ENCODE results near the gene CARMIL1. TPM values are rescaled to one million over a fixed set of nuclear protein-coding genes. Genes with fewer than 3 reads are reported as not detected.

CARMIL1 gene
- total RNA-seq, 2 experiments from 2014 or later = 3.9 to 4.7 TPM

DNA sequence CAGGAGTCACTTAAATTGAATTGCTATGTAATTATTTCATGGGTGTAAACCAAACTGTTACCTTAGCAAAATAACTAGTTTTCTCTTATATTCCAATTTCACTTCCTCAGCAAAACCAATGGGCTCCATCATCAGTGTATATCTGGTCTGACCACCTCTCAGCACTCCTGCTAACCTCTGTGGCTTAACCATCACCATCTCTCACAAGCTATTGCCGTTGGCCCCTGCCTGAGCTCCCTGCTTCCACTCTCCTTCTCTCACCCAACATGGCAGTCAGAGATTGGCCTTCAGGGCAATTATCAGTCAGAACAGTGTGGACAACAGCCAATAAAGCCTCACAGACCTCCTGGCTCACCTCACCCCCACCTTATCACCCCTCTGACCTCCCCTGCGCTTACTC is 124.0 kb downstream of the CARMIL1 start:
- Histone ChIP-seq H3K36me3 (ENCODE audit: insufficient read depth, low read length) (no peaks in the 10 kb centered on the region), H3K9me3 (ENCODE audit: control insufficient read depth in 1 of 2, insufficient read depth in 1 of 2, low read length in 2 of 2) (no peaks in the 10 kb centered on the region), H3K4me3 (ENCODE audit: low read length) (no peak overlapping the region), H3K4me1 (ENCODE audit: insufficient read depth, low read length) (peaks cover 42% of the 10 kb centered on the region), H3K27ac (ENCODE audit: low read depth in 1 of 2, low read length in 2 of 2) (no peak overlapping the region), H3K27me3 (ENCODE audit: control insufficient read depth in 1 of 2, insufficient read depth in 2 of 2, low read length in 2 of 2) (no peaks in the 10 kb centered on the region)
- ChIA-PET POLR2A (interaction anchor here (1.5 to 4.6 kb wide), 3 partner anchors 10 to 85 kb away, joined by 3 to 66 read pairs (median 5); no protein-coding TSS in a partner anchor), CTCF (no interaction called here)
- intact Hi-C loops (cut with DNase I, micrococcal nuclease) = no loop called here
- no peaks in the 10 kb centered on the region for H3K9me3 Mint-ChIP-seq
- H3K4me1 Mint-ChIP-seq (ENCODE audit: low read depth) = no peaks in the 10 kb centered on the region
- no peak for TF ChIP-seq CTCF (IDR thresholded peaks at IDR 0.05)
- DNase-seq (no peak), ATAC-seq (ENCODE audit: poor library complexity) (no peak)
- H3K27ac Mint-ChIP-seq = no peak overlapping the region
- H3K4me3 Mint-ChIP-seq = no peak overlapping the region
- H3K36me3 Mint-ChIP-seq (ENCODE audit: low read depth) = no peaks in the 10 kb centered on the region
- H3K27me3 Mint-ChIP-seq = no peaks in the 10 kb centered on the region

- Histone ChIP-seq H3K36me3 (ENCODE audit: insufficient read depth, low read length) (no peaks in the 10 kb centered on the region), H3K9me3 (ENCODE audit: control insufficient read depth in 1 of 2, insufficient read depth in 1 of 2, low read length in 2 of 2) (no peaks in the 10 kb centered on the region), H3K4me1 (ENCODE audit: insufficient read depth, low read length) (peaks cover 43% of the 10 kb centered on the region), H3K27ac (ENCODE audit: low read depth in 1 of 2, low read length in 2 of 2) (peak overlapping the region; percentile 70 to 72), H3K4me3 (ENCODE audit: low read length) (peak overlapping the region; percentile 50), H3K27me3 (ENCODE audit: control insufficient read depth in 1 of 2, insufficient read depth in 2 of 2, low read length in 2 of 2) (no peaks in the 10 kb centered on the region)
- H3K36me3 Mint-ChIP-seq (ENCODE audit: low read depth) = no peaks in the 10 kb centered on the region
- H3K4me1 Mint-ChIP-seq (ENCODE audit: low read depth) = no peaks in the 10 kb centered on the region
- intact Hi-C loops (cut with DNase I, micrococcal nuclease) = loop anchor here in 1 of 2 experiments (1.0 to 2.0 kb wide), 2 partner anchors 8 to 37 kb away; no protein-coding TSS in a partner anchor
- POLR2A ChIA-PET = interaction anchor here (1.5 to 4.6 kb wide), 6 partner anchors 9 to 124 kb away, joined by 3 to 66 read pairs (median 12); partner anchors contain the start of gene CARMIL1
- H3K9me3 Mint-ChIP-seq = no peaks in the 10 kb centered on the region
- no peak for TF ChIP-seq CTCF (IDR thresholded peaks at IDR 0.05)
- no peak overlapping the region for H3K4me3 Mint-ChIP-seq
- peak in 2 of 14 experiments; percentile 22 to 24 for DNase-seq
- ATAC-seq (ENCODE audit: poor library complexity) = no peak
- no peaks in the 10 kb centered on the region for H3K27me3 Mint-ChIP-seq
- no peak overlapping the region for H3K27ac Mint-ChIP-seq
- CTCF ChIA-PET = no interaction called here
These were observed 124.9 kb downstream of the CARMIL1 start for GRCh38 chr6:25404091-25404490.

- no peak overlapping the region for H3K27ac Mint-ChIP-seq
- H3K27ac ChIP-seq (ENCODE audit: low read depth in 1 of 2, low read length in 2 of 2) = peak overlapping the region; percentile 70 to 72
- POLR2A ChIA-PET = interaction anchor here (0.6 to 4.6 kb wide), 15 partner anchors 8 to 921 kb away, joined by 3 to 66 read pairs (median 5); partner anchors contain the start of gene CARMIL1
These were observed 125.6 kb downstream of the CARMIL1 start for GRCh38 chr6:25404693-25405169.

More at GRCh38 chr6:25404693-25405169, 125.6 kb downstream of the CARMIL1 start:
- Mint-ChIP-seq H3K4me3 (no peak overlapping the region), H3K4me1 (ENCODE audit: low read depth) (no peaks in the 10 kb centered on the region), H3K9me3 (no peaks in the 10 kb centered on the region), H3K36me3 (ENCODE audit: low read depth) (no peaks in the 10 kb centered on the region), H3K27me3 (no peaks in the 10 kb centered on the region)
- peak; percentile 85 for ATAC-seq (ENCODE audit: poor library complexity)
- peak; percentile 3 to 66 (median 23) for DNase-seq
- intact Hi-C loops (cut with DNase I, micrococcal nuclease) = loop anchor here in 1 of 2 experiments (1.0 to 2.0 kb wide), 2 partner anchors 8 to 38 kb away; no protein-coding TSS in a partner anchor
- H3K27me3 ChIP-seq (ENCODE audit: control insufficient read depth in 1 of 2, insufficient read depth in 2 of 2, low read length in 2 of 2) = no peaks in the 10 kb centered on the region
- peak overlapping the region; percentile 50 for H3K4me3 ChIP-seq (ENCODE audit: low read length)
- TF ChIP-seq CTCF (IDR thresholded peaks at IDR 0.05) = no peak
- H3K9me3 ChIP-seq (ENCODE audit: control insufficient read depth in 1 of 2, insufficient read depth in 1 of 2, low read length in 2 of 2) = no peaks in the 10 kb centered on the region
- CTCF ChIA-PET = interaction anchor here (1.1 kb wide), 1 partner anchor 35 kb away, joined by 4 read pairs; no protein-coding TSS in a partner anchor
- peaks cover 47% of the 10 kb centered on the region for H3K4me1 ChIP-seq (ENCODE audit: insufficient read depth, low read length)
- H3K36me3 ChIP-seq (ENCODE audit: insufficient read depth, low read length) = no peaks in the 10 kb centered on the region

Measured in CD4-positive, alpha-beta T cell (primary cell).